CD14-positive monocyte (primary cell): Measurements from ENCODE around the gene DBF4B. TPM values are rescaled to one million over a fixed set of nuclear protein-coding genes. Genes with fewer than 3 reads are reported as not detected.

ENCODE experiments used
- DNase-seq, 3 donors: peaks; one replicate each; pipeline ENCODE4 v3.0.0-alpha.2; 2011 to 2022
- H2AFZ ChIP-seq: 2 replicates; pipeline ENCODE4 v1.6.0; 2012; ENCODE audit warnings: mild to moderate bottlenecking, low read depth, low read length, inconsistent platforms; ENCODE audit not compliant: insufficient read depth, poor library complexity, severe bottlenecking
- H3K27ac ChIP-seq, 2 donors: 1 replicate in 1 of 2; 2 replicates in 1 of 2; pipeline ENCODE4 v1.5.1; 2012 to 2013; ENCODE audit warnings: low read length in 2 of 2, control low read depth in 1 of 2, inconsistent platforms in 1 of 2, low read depth in 1 of 2, mild to moderate bottlenecking in 1 of 2
- H3K27me3 ChIP-seq, 2 donors: one replicate each; pipeline versions ENCODE4 v1.6.0 to v1.6.1; 2011 to 2013; ENCODE audit warnings: low read length in 2 of 2; ENCODE audit not compliant: control insufficient read depth in 2 of 2, insufficient read depth in 2 of 2
- H3K36me3 ChIP-seq, 2 donors: replicated peaks in 1 of 2; 1 replicate in 1 of 2; 2 replicates in 1 of 2; pipeline versions ENCODE4 v1.5.1 to v1.6.1; 2012 to 2013; ENCODE audit warnings: low read length in 2 of 2, control low read depth in 1 of 2, inconsistent platforms in 1 of 2, mild to moderate bottlenecking in 1 of 2; ENCODE audit not compliant: insufficient read depth in 2 of 2, control insufficient read depth in 1 of 2
- H3K4me1 ChIP-seq, 2 donors: 1 replicate in 1 of 2; 2 replicates in 1 of 2; pipeline versions ENCODE4 v1.5.1 to v1.6.1; 2012 to 2013; ENCODE audit warnings: low read length in 2 of 2, control low read depth in 1 of 2, inconsistent platforms in 1 of 2, mild to moderate bottlenecking in 1 of 2, moderate library complexity in 1 of 2; ENCODE audit not compliant: insufficient read depth in 2 of 2, control insufficient read depth in 1 of 2
- H3K4me2 ChIP-seq: replicated peaks from 2 replicates; pipeline ENCODE3; 2012; ENCODE audit warnings: low read length, moderate library complexity, mild to moderate bottlenecking; ENCODE audit not compliant: poor library complexity, severe bottlenecking; ENCODE audit errors: extremely low read depth
- H3K4me3 ChIP-seq, 3 experiments: fragments of 200-600 bp in 1 of 3; sonication (generic) in 1 of 3; replicated peaks in 1 of 3; 1 replicate in 2 of 3; 2 replicates in 1 of 3; pipeline ENCODE4 v1.5.1; 2011 to 2013; ENCODE audit warnings: low read length in 3 of 3, mild to moderate bottlenecking in 3 of 3, control low read depth in 2 of 3, low read depth in 2 of 3, inconsistent platforms in 1 of 3, moderate library complexity in 1 of 3
- H3K79me2 ChIP-seq: 2 replicates; pipeline ENCODE4 v1.6.0; 2012; ENCODE audit warnings: mild to moderate bottlenecking, control low read depth, inconsistent platforms, low read length, moderate library complexity; ENCODE audit not compliant: insufficient read depth
- H3K9ac ChIP-seq: 2 replicates; pipeline ENCODE4 v1.6.0; 2017; ENCODE audit warnings: low read length, mild to moderate bottlenecking; ENCODE audit not compliant: insufficient read depth, poor library complexity, severe bottlenecking
- H3K9me3 ChIP-seq, 2 donors: replicated peaks in 1 of 2; 1 replicate in 1 of 2; 2 replicates in 1 of 2; pipeline versions ENCODE4 v1.5.1 to v1.6.1; 2012 to 2013; ENCODE audit warnings: low read length in 2 of 2, control low read depth in 1 of 2; ENCODE audit not compliant: control insufficient read depth in 1 of 2, insufficient read depth in 1 of 2
- H4K20me1 ChIP-seq: 2 replicates; pipeline ENCODE4 v1.6.0; 2012; ENCODE audit warnings: mild to moderate bottlenecking, low read length, control low read depth, moderate library complexity; ENCODE audit not compliant: insufficient read depth
- H3K27ac Mint-ChIP-seq, 7 donors: one replicate each; pipeline ENCODE4 v1.8.0; 2020; ENCODE audit warnings: mild to moderate bottlenecking in 7 of 7, mixed read lengths in 7 of 7, moderate library complexity in 6 of 7, inconsistent platforms in 2 of 7
- H3K27me3 Mint-ChIP-seq, 3 donors: one replicate each; pipeline ENCODE4 v1.8.0; 2021 to 2022; ENCODE audit warnings: low read depth in 3 of 3, mild to moderate bottlenecking in 3 of 3, mixed read lengths in 3 of 3, moderate library complexity in 3 of 3, inconsistent platforms in 1 of 3
- H3K36me3 Mint-ChIP-seq, 2 donors: one replicate each; pipeline ENCODE4 v1.8.0; 2020; ENCODE audit warnings: mixed read lengths in 2 of 2, inconsistent platforms in 1 of 2, mild to moderate bottlenecking in 1 of 2
- H3K4me1 Mint-ChIP-seq: one replicate; pipeline ENCODE4 v1.8.0; 2020; ENCODE audit warnings: mild to moderate bottlenecking, mixed read lengths
- H3K4me3 Mint-ChIP-seq, 2 donors: one replicate each; pipeline ENCODE4 v1.8.0; 2020; ENCODE audit warnings: mild to moderate bottlenecking in 2 of 2, mixed read lengths in 2 of 2, moderate library complexity in 1 of 2
- H3K9me3 Mint-ChIP-seq, 7 donors: one replicate each; pipeline ENCODE4 v1.8.0; 2020 to 2022; ENCODE audit warnings: mixed read lengths in 7 of 7, mild to moderate bottlenecking in 6 of 7, moderate library complexity in 6 of 7, inconsistent platforms in 2 of 7
- CTCF ChIP-seq: fragments of 200-600 bp; IDR thresholded peaks from one replicate; pipeline ENCODE4 v1.8.0; 2022; ENCODE audit warnings: antibody characterized with exemption, mild to moderate bottlenecking
- WGBS: methylation state at CpG from one replicate; pipeline ENCODE4 v1.1.5; 2013; ENCODE audit warnings: missing lambda C conversion rate; ENCODE audit not compliant: insufficient coverage; 5-methylcytosine and 5-hydroxymethylcytosine counted together
- intact Hi-C, 2 donors: fragments of 100-400 bp; cut with micrococcal nuclease; formaldehyde crosslinking; loops; one replicate each; pipeline versions ENCODE4 v1.15.0 to v1.15.1; 2023
- polyA plus RNA-seq, 3 donors: library from polyadenylated mRNA; depleted of rRNA in 1 of 3; unstranded in 2 of 3; stranded (reverse) in 1 of 3; fragments of 300-500 nt in 2 of 3; fragments of >200 nt in 1 of 3; fragmentation: Illumina TruSeq in 2 of 3; gene quantifications; 1 replicate in 2 of 3; 2 replicates in 1 of 3; pipeline ENCODE4 v1.2.3, GENCODE V29; 2012 to 2021

The DBF4B gene
- polyA plus RNA-seq, 3 donors, result 0.23 to 2.9 (median 0.34) TPM

- no peak overlapping the region for H3K4me3 Mint-ChIP-seq
- no peak for DNase-seq
- Histone ChIP-seq H3K27me3 (peaks cover 0 to 24% of the 10 kb centered on the region in 2 donors), H3K9me3 (no peaks in the 10 kb centered on the region), H3K79me2 (no peaks in the 10 kb centered on the region), H3K4me3 (no peak overlapping the region), H3K4me2 (no peak overlapping the region), H2AFZ (no peak overlapping the region), H3K27ac (no peak overlapping the region), H3K9ac (no peak overlapping the region), H3K4me1 (no peaks in the 10 kb centered on the region), H4K20me1 (no peaks in the 10 kb centered on the region), H3K36me3 (no peaks in the 10 kb centered on the region)
- peaks cover 4 to 13% (median 6%) of the 10 kb centered on the region in 3 donors for H3K27me3 Mint-ChIP-seq
- no peak for TF ChIP-seq CTCF
- intact Hi-C loops, result no loop called here
- H3K27ac Mint-ChIP-seq, result no peak overlapping the region
- WGBS, result no CpG with 5 or more reads among the region's 1 CpG
- H3K4me1 Mint-ChIP-seq, result no peaks in the 10 kb centered on the region
- no peaks in the 10 kb centered on the region for H3K36me3 Mint-ChIP-seq
- H3K9me3 Mint-ChIP-seq, result peaks cover 0 to 4% (median 0%) of the 10 kb centered on the region in 7 donors
Observed at GRCh38 chr17:44663095-44663494, 45.4 kb upstream of the DBF4B start.

- H3K9ac ChIP-seq, result no peak overlapping the region
- DNase-seq, result no peak
- WGBS, result no CpG with 5 or more reads among the region's 1 CpG
- H3K4me3 ChIP-seq, result no peak overlapping the region
- TF ChIP-seq CTCF, result no peak
- intact Hi-C loops, result no loop called here
- H3K27ac ChIP-seq, result no peak overlapping the region
- peaks cover 2 to 17% of the 10 kb centered on the region in 2 donors for H3K27me3 ChIP-seq
- H3K9me3 ChIP-seq, result no peaks in the 10 kb centered on the region
- no peaks in the 10 kb centered on the region for H3K36me3 Mint-ChIP-seq
- H3K4me3 Mint-ChIP-seq, result peak overlapping the region in 1 of 2 donors; percentile 12
- no peaks in the 10 kb centered on the region for H3K36me3 ChIP-seq
- H3K27me3 Mint-ChIP-seq, result peaks cover 0 to 14% (median 5%) of the 10 kb centered on the region in 3 donors
- H3K4me1 ChIP-seq, result no peaks in the 10 kb centered on the region
- H2AFZ ChIP-seq, result no peak overlapping the region
- no peaks in the 10 kb centered on the region for H3K79me2 ChIP-seq
- no peaks in the 10 kb centered on the region for H4K20me1 ChIP-seq
- no peak overlapping the region for H3K4me2 ChIP-seq
- H3K4me1 Mint-ChIP-seq, result no peaks in the 10 kb centered on the region
- no peak overlapping the region for H3K27ac Mint-ChIP-seq
- H3K9me3 Mint-ChIP-seq, result no peaks in the 10 kb centered on the region
Observed at GRCh38 chr17:44664867-44665266, 43.6 kb upstream of the DBF4B start.
